ENCODE measurements around the gene INCA1. TPM values are rescaled to one million over a fixed set of nuclear protein-coding genes. Genes with fewer than 3 reads are reported as not detected.

INCA1 gene
- total and polyA plus RNA-seq, 2 of the 13 experiments (the other 11 are each of a cell fraction or from before 2014, with no cell fraction given), result 0.93 to 2.6 TPM

DNA sequence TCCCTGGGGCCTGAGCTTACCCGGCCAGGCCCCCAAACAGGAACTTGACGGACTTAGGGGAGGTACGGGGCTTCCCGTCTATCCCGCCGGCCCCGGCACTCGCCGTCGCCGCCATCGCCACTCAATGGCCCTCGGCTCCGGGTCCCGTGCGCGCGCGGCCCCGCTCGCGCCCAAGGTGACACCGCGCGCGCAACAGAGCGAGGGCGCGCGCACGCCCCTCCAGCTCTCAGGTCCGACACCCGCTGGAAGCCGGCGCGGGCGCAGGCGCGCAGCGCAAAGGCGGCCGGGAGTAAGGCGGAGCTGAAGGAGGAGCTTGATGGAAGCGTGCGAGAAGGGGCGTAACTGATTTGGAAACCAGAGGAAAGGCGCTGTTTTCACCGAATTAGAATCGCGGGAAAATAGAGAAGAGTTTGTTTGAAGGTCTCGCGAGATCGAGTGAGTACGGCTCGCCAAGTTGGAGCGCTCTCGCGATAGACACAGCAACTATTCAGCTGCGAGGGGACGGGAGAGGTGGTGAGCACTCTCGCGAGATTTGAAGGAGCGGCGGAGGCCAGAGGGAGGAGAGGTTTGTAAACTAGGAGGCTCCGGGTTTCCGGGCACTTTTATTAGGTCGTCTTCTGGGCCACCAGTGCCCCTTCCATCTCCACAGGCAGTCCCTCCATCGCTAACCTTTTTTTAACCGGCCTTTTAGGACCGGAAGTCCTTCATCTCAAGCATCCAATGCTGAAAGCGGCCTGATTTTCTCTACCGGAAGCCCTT lies 57.3 kb downstream of the INCA1 start, which contains the start of the genes RNF167 and SLC25A11 (continued):
- TF ChIP-seq, protein P1, sequence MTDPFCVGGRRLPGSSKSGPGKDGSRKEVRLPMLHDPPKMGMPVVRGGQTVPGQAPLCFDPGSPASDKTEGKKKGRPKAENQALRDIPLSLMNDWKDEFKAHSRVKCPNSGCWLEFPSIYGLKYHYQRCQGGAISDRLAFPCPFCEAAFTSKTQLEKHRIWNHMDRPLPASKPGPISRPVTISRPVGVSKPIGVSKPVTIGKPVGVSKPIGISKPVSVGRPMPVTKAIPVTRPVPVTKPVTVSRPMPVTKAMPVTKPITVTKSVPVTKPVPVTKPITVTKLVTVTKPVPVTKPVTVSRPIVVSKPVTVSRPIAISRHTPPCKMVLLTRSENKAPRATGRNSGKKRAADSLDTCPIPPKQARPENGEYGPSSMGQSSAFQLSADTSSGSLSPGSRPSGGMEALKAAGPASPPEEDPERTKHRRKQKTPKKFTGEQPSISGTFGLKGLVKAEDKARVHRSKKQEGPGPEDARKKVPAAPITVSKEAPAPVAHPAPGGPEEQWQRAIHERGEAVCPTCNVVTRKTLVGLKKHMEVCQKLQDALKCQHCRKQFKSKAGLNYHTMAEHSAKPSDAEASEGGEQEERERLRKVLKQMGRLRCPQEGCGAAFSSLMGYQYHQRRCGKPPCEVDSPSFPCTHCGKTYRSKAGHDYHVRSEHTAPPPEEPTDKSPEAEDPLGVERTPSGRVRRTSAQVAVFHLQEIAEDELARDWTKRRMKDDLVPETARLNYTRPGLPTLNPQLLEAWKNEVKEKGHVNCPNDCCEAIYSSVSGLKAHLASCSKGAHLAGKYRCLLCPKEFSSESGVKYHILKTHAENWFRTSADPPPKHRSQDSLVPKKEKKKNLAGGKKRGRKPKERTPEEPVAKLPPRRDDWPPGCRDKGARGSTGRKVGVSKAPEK (CRISPR knock-in tag; IDR thresholded peaks at IDR 0.05; ENCODE audit: borderline replicate concordance), result no peak
- TF ChIP-seq MAFF (IDR thresholded peaks at IDR 0.05; ENCODE audit: low read depth, low read length) (no peak), ZNF570 (CRISPR knock-in tag; IDR thresholded peaks at IDR 0.05; ENCODE audit: borderline replicate concordance) (no peak), ZNF652 (CRISPR knock-in tag; IDR thresholded peaks at IDR 0.05; ENCODE audit: borderline replicate concordance, low read depth) (no peak), MBNL3 (CRISPR knock-in tag; conservative IDR thresholded peaks at IDR 0.05) (no peak), SSRP1 (CRISPR knock-in tag; IDR thresholded peaks at IDR 0.05) (no peak), REXO4 (CRISPR knock-in tag; IDR thresholded peaks at IDR 0.05; ENCODE audit: borderline replicate concordance) (no peak), ZNF7 (CRISPR knock-in tag; IDR thresholded peaks at IDR 0.05) (no peak), KLF12 (CRISPR knock-in tag; IDR thresholded peaks at IDR 0.05; ENCODE audit: borderline replicate concordance) (no peak), ZNF589 (CRISPR knock-in tag; conservative IDR thresholded peaks at IDR 0.05) (no peak), ZBTB7A (CRISPR knock-in tag; IDR thresholded peaks at IDR 0.05) (no peak), PLRG1 (conservative IDR thresholded peaks at IDR 0.05) (no peak), ZZZ3 (CRISPR knock-in tag; IDR thresholded peaks at IDR 0.05; ENCODE audit: borderline replicate concordance) (peak; percentile 14; the same call in 1 of the 2 replicates)
- TF ChIP-seq, protein P2, sequence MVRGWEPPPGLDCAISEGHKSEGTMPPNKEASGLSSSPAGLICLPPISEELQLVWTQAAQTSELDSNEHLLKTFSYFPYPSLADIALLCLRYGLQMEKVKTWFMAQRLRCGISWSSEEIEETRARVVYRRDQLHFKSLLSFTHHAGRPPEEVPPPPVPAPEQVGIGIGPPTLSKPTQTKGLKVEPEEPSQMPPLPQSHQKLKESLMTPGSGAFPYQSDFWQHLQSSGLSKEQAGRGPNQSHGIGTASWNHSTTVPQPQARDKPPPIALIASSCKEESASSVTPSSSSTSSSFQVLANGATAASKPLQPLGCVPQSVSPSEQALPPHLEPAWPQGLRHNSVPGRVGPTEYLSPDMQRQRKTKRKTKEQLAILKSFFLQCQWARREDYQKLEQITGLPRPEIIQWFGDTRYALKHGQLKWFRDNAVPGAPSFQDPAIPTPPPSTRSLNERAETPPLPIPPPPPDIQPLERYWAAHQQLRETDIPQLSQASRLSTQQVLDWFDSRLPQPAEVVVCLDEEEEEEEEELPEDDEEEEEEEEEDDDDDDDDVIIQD (CRISPR knock-in tag; IDR thresholded peaks at IDR 0.05; ENCODE audit: low read depth), result no peak
- TF ChIP-seq, protein P3, sequence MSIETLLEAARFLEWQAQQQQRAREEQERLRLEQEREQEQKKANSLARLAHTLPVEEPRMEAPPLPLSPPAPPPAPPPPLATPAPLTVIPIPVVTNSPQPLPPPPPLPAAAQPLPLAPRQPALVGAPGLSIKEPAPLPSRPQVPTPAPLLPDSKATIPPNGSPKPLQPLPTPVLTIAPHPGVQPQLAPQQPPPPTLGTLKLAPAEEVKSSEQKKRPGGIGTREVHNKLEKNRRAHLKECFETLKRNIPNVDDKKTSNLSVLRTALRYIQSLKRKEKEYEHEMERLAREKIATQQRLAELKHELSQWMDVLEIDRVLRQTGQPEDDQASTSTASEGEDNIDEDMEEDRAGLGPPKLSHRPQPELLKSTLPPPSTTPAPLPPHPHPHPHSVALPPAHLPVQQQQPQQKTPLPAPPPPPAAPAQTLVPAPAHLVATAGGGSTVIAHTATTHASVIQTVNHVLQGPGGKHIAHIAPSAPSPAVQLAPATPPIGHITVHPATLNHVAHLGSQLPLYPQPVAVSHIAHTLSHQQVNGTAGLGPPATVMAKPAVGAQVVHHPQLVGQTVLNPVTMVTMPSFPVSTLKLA (IDR thresholded peaks at IDR 0.05), result peak; percentile 55; the same call in 1 of the 2 replicates
- TF ChIP-seq, protein P4, sequence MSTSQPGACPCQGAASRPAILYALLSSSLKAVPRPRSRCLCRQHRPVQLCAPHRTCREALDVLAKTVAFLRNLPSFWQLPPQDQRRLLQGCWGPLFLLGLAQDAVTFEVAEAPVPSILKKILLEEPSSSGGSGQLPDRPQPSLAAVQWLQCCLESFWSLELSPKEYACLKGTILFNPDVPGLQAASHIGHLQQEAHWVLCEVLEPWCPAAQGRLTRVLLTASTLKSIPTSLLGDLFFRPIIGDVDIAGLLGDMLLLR (CRISPR knock-in tag; IDR thresholded peaks at IDR 0.05), result 0 out of 2 replicates have a peak, but pooled peaks have one; percentile 27
- TF ChIP-seq, protein P5, sequence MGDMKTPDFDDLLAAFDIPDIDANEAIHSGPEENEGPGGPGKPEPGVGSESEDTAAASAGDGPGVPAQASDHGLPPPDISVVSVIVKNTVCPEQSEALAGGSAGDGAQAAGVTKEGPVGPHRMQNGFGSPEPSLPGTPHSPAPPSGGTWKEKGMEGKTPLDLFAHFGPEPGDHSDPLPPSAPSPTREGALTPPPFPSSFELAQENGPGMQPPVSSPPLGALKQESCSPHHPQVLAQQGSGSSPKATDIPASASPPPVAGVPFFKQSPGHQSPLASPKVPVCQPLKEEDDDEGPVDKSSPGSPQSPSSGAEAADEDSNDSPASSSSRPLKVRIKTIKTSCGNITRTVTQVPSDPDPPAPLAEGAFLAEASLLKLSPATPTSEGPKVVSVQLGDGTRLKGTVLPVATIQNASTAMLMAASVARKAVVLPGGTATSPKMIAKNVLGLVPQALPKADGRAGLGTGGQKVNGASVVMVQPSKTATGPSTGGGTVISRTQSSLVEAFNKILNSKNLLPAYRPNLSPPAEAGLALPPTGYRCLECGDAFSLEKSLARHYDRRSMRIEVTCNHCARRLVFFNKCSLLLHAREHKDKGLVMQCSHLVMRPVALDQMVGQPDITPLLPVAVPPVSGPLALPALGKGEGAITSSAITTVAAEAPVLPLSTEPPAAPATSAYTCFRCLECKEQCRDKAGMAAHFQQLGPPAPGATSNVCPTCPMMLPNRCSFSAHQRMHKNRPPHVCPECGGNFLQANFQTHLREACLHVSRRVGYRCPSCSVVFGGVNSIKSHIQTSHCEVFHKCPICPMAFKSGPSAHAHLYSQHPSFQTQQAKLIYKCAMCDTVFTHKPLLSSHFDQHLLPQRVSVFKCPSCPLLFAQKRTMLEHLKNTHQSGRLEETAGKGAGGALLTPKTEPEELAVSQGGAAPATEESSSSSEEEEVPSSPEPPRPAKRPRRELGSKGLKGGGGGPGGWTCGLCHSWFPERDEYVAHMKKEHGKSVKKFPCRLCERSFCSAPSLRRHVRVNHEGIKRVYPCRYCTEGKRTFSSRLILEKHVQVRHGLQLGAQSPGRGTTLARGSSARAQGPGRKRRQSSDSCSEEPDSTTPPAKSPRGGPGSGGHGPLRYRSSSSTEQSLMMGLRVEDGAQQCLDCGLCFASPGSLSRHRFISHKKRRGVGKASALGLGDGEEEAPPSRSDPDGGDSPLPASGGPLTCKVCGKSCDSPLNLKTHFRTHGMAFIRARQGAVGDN (CRISPR knock-in tag; IDR thresholded peaks at IDR 0.05), result peak; percentile 80
- TF ChIP-seq, protein P6, sequence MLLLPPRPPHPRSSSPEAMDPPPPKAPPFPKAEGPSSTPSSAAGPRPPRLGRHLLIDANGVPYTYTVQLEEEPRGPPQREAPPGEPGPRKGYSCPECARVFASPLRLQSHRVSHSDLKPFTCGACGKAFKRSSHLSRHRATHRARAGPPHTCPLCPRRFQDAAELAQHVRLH (CRISPR knock-in tag; IDR thresholded peaks at IDR 0.05; ENCODE audit: borderline replicate concordance, low read depth), result no peak; the same call in 1 of the 2 replicates

Measured in HepG2 (cell line).